Smooth muscle cell of the coronary artery (primary cell): ENCODE results near the gene SMAD2. TPM values are rescaled to one million over a fixed set of nuclear protein-coding genes. Genes with fewer than 3 reads are reported as not detected.

ENCODE experiments used
- total RNA-seq: library from RNA; depleted of rRNA; stranded (reverse); fragments of >200 nt; gene quantifications from 2 replicates; pipeline ENCODE4 v1.2.3, GENCODE V29; 2014; ENCODE audit warnings: low replicate concordance

Gene SMAD2
- 92.5 and 120 TPM in 2 replicates for total RNA-seq

GRCh38 chr18:47930199-47930930 is at the start of gene SMAD2:
Gene SMAD2 (minus strand): TSS chr18:47930659. CDS start chr18:47896756, 33,903 bp downstream.

